Neuronal stem cell (in vitro differentiated cells): ENCODE data around the gene MAOB.

Experiments
- DNase-seq: peaks from one replicate; pipeline ENCODE4 v3.0.0-alpha.2; 2013; ENCODE audit warnings: low spot score
- H2AFZ ChIP-seq: one replicate; pipeline ENCODE4 v1.6.1; 2013; ENCODE audit warnings: mild to moderate bottlenecking, low read length, inconsistent platforms
- H2AK5ac ChIP-seq: 2 replicates; pipeline ENCODE4 v1.6.1; 2013; ENCODE audit warnings: low read depth, mild to moderate bottlenecking, inconsistent platforms, low read length, moderate library complexity, mixed read lengths
- H2BK120ac ChIP-seq: 2 replicates; pipeline ENCODE4 v1.6.1; 2013; ENCODE audit warnings: low read depth, mild to moderate bottlenecking, inconsistent platforms, low read length, moderate library complexity, mixed read lengths
- H2BK12ac ChIP-seq: one replicate; pipeline ENCODE4 v1.6.1; 2013; ENCODE audit warnings: low read length, inconsistent platforms
- H2BK15ac ChIP-seq: 2 replicates; pipeline ENCODE4 v1.6.1; 2013; ENCODE audit warnings: mild to moderate bottlenecking, low read length, inconsistent platforms, mixed read lengths
- H2BK5ac ChIP-seq: one replicate; pipeline ENCODE4 v1.6.1; 2013; ENCODE audit warnings: inconsistent platforms, mild to moderate bottlenecking, low read length, moderate library complexity
- H3K14ac ChIP-seq: one replicate; pipeline ENCODE4 v1.6.1; 2013; ENCODE audit warnings: low read length, inconsistent platforms
- H3K18ac ChIP-seq: 2 replicates; pipeline ENCODE4 v1.6.1; 2013; ENCODE audit warnings: low read length, inconsistent platforms
- H3K23ac ChIP-seq: 2 replicates; pipeline ENCODE4 v1.6.1; 2013; ENCODE audit warnings: low read depth, mild to moderate bottlenecking, mixed read lengths, low read length, inconsistent platforms; ENCODE audit not compliant: poor library complexity
- H3K27ac ChIP-seq: replicated peaks from 3 replicates; pipeline ENCODE4 v1.5.1; 2013; ENCODE audit warnings: low read length, inconsistent platforms
- H3K27me3 ChIP-seq, 3 experiments: 2 replicates each; pipeline ENCODE4 v1.6.1; 2013; ENCODE audit warnings: low read length in 3 of 3, mild to moderate bottlenecking in 2 of 3, inconsistent platforms in 1 of 3, low read depth in 1 of 3, mixed read lengths in 1 of 3, moderate library complexity in 1 of 3; ENCODE audit not compliant: control insufficient read depth in 3 of 3, insufficient read depth in 3 of 3
- H3K36me3 ChIP-seq, 2 donors: replicated peaks in 1 of 2; 2 replicates each; pipeline ENCODE4 v1.6.1; 2013; ENCODE audit warnings: low read length in 2 of 2; ENCODE audit not compliant: control insufficient read depth in 2 of 2, insufficient read depth in 2 of 2
- H3K4ac ChIP-seq: 2 replicates; pipeline ENCODE4 v1.6.1; 2013; ENCODE audit warnings: inconsistent platforms, mild to moderate bottlenecking, low read length, moderate library complexity
- H3K4me1 ChIP-seq, 2 donors: 1 replicate in 1 of 2; 2 replicates in 1 of 2; pipeline ENCODE4 v1.6.1; 2013; ENCODE audit warnings: low read length in 2 of 2, low read depth in 1 of 2; ENCODE audit not compliant: control insufficient read depth in 2 of 2, insufficient read depth in 1 of 2
- H3K4me2 ChIP-seq: one replicate; pipeline ENCODE4 v1.6.1; 2013; ENCODE audit warnings: mild to moderate bottlenecking, low read length, inconsistent platforms; ENCODE audit not compliant: insufficient read depth, poor library complexity, severe bottlenecking
- H3K4me3 ChIP-seq, 2 donors: 2 replicates each; pipeline ENCODE4 v1.5.1; 2013; ENCODE audit warnings: low read length in 2 of 2, mild to moderate bottlenecking in 2 of 2, inconsistent platforms in 1 of 2, moderate library complexity in 1 of 2
- H3K79me1 ChIP-seq: one replicate; pipeline ENCODE4 v1.6.1; 2013; ENCODE audit warnings: low read depth, mild to moderate bottlenecking, inconsistent platforms, low read length, moderate library complexity
- H3K9ac ChIP-seq: one replicate; pipeline ENCODE4 v1.6.1; 2013; ENCODE audit warnings: mild to moderate bottlenecking, low read depth, low read length, inconsistent platforms; ENCODE audit not compliant: poor library complexity
- H3K9me3 ChIP-seq, 2 donors: replicated peaks in 1 of 2; 2 replicates each; pipeline versions ENCODE3 to v1.6.1; 2013; ENCODE audit warnings: low read length in 2 of 2, mild to moderate bottlenecking in 2 of 2, inconsistent platforms in 1 of 2, low read depth in 1 of 2, mixed read lengths in 1 of 2, moderate library complexity in 1 of 2; ENCODE audit not compliant: control insufficient read depth in 2 of 2, insufficient read depth in 1 of 2
- H4K8ac ChIP-seq: one replicate; pipeline ENCODE4 v1.6.1; 2013; ENCODE audit warnings: low read depth, mild to moderate bottlenecking, inconsistent platforms, low read length, moderate library complexity
- H4K91ac ChIP-seq: one replicate; pipeline ENCODE4 v1.6.1; 2013; ENCODE audit warnings: low read length, low read depth, mild to moderate bottlenecking, inconsistent platforms; ENCODE audit not compliant: poor library complexity
- WGBS, 2 donors: extraction: QIAGEN DNeasy Blood & Tissue Kit; methylation state at CpG; one replicate each; pipeline ENCODE4 v1.1.7; 2013; ENCODE audit warnings: missing lambda C conversion rate in 2 of 2, mixed read lengths in 1 of 2; ENCODE audit not compliant: insufficient read length in 2 of 2, insufficient replicate concordance in 1 of 2; ENCODE audit errors: extremely low coverage in 2 of 2; 5-methylcytosine and 5-hydroxymethylcytosine counted together

Gene MAOB

GRCh38 chrX:43849173-43849572, 33.1 kb downstream of the MAOB start:
- Histone ChIP-seq H3K23ac (no peak overlapping the region), H3K36me3 (no peaks in the 10 kb centered on the region), H3K4me3 (no peak overlapping the region), H4K91ac (no peak overlapping the region), H3K27ac (no peak overlapping the region), H2BK5ac (no peak overlapping the region), H3K4me2 (no peak overlapping the region), H3K9ac (no peak overlapping the region), H2BK120ac (no peak overlapping the region), H3K79me1 (no peaks in the 10 kb centered on the region), H3K9me3 (no peaks in the 10 kb centered on the region), H2BK12ac (no peak overlapping the region), H3K4ac (no peak overlapping the region), H2AK5ac (no peak overlapping the region), H2AFZ (no peak overlapping the region), H3K18ac (no peak overlapping the region), H3K4me1 (no peaks in the 10 kb centered on the region), H3K27me3 (no peaks in the 10 kb centered on the region), H4K8ac (no peak overlapping the region), H3K14ac (no peak overlapping the region), H2BK15ac (no peak overlapping the region)
- no peak for DNase-seq
- WGBS, 2 donors, result no CpG with 5 or more reads among the region's 6 CpGs

- Histone ChIP-seq H2AK5ac (no peak overlapping the region), H3K4me1 (no peaks in the 10 kb centered on the region), H3K18ac (no peak overlapping the region), H3K4me2 (no peak overlapping the region), H2AFZ (no peak overlapping the region), H4K8ac (no peak overlapping the region), H3K27ac (no peak overlapping the region), H3K79me1 (no peaks in the 10 kb centered on the region), H2BK15ac (no peak overlapping the region), H2BK12ac (no peak overlapping the region), H4K91ac (no peak overlapping the region), H3K4me3 (no peak overlapping the region), H2BK5ac (no peak overlapping the region), H3K9me3 (no peaks in the 10 kb centered on the region), H3K27me3 (no peaks in the 10 kb centered on the region), H3K23ac (no peak overlapping the region), H2BK120ac (no peak overlapping the region), H3K36me3 (no peaks in the 10 kb centered on the region), H3K14ac (no peak overlapping the region), H3K4ac (no peak overlapping the region), H3K9ac (no peak overlapping the region)
- WGBS, 2 donors, result no CpG with 5 or more reads among the region's 2 CpGs
- no peak for DNase-seq
Measured at GRCh38 chrX:43847352-43847751, 34.9 kb downstream of the MAOB start.

GRCh38 chrX:43846558-43846957, 35.7 kb downstream of the MAOB start:
- Histone ChIP-seq H4K8ac (no peak overlapping the region), H3K36me3 (no peaks in the 10 kb centered on the region), H3K27me3 (no peaks in the 10 kb centered on the region), H3K9ac (no peak overlapping the region), H2AFZ (no peak overlapping the region), H3K4ac (no peak overlapping the region), H2BK15ac (no peak overlapping the region), H4K91ac (no peak overlapping the region), H3K4me2 (no peak overlapping the region), H3K9me3 (no peaks in the 10 kb centered on the region), H2AK5ac (no peak overlapping the region), H3K23ac (no peak overlapping the region), H2BK12ac (no peak overlapping the region), H2BK120ac (no peak overlapping the region), H3K79me1 (no peaks in the 10 kb centered on the region), H2BK5ac (no peak overlapping the region), H3K18ac (no peak overlapping the region), H3K14ac (no peak overlapping the region), H3K27ac (no peak overlapping the region), H3K4me3 (no peak overlapping the region), H3K4me1 (no peaks in the 10 kb centered on the region)
- DNase-seq, result no peak

GRCh38 chrX:43845776-43846175, 36.5 kb downstream of the MAOB start:
- Histone ChIP-seq H2AFZ (no peak overlapping the region), H3K4me2 (no peak overlapping the region), H3K27ac (no peak overlapping the region), H4K91ac (no peak overlapping the region), H3K18ac (no peak overlapping the region), H4K8ac (no peak overlapping the region), H2AK5ac (no peak overlapping the region), H3K27me3 (no peaks in the 10 kb centered on the region), H3K23ac (no peak overlapping the region), H2BK120ac (no peak overlapping the region), H2BK15ac (no peak overlapping the region), H3K9ac (no peak overlapping the region), H3K9me3 (no peaks in the 10 kb centered on the region), H3K14ac (no peak overlapping the region), H3K4me3 (no peak overlapping the region), H3K4ac (no peak overlapping the region), H3K36me3 (no peaks in the 10 kb centered on the region), H2BK12ac (no peak overlapping the region), H2BK5ac (no peak overlapping the region), H3K4me1 (no peaks in the 10 kb centered on the region), H3K79me1 (no peaks in the 10 kb centered on the region)
- WGBS, 2 donors, result no CpG with 5 or more reads among the region's 2 CpGs
- DNase-seq, result no peak
